NCI-H226 (cell line): ENCODE data around the gene NPTX2.

ENCODE experiments used
- DNase-seq: peaks from one replicate; pipeline ENCODE4 v3.0.0-alpha.2; 2015

Gene NPTX2

GRCh38 chr7:98655611-98656010, 38.5 kb downstream of the NPTX2 start:
- no peak for DNase-seq

GRCh38 chr7:98656899-98657298, 39.8 kb downstream of the NPTX2 start:
- DNase-seq, result no peak

GRCh38 chr7:98657736-98658135, 40.7 kb downstream of the NPTX2 start:
- DNase-seq, result no peak

GRCh38 chr7:98659756-98660155, 42.7 kb downstream of the NPTX2 start:
- no peak for DNase-seq

- no peak for DNase-seq
Measured at GRCh38 chr7:98661607-98662006, 44.5 kb downstream of the NPTX2 start.

- DNase-seq, result no peak
Measured at GRCh38 chr7:98662289-98662688, 45.2 kb downstream of the NPTX2 start.

GRCh38 chr7:98664882-98665281, 47.8 kb downstream of the NPTX2 start:
- DNase-seq, result no peak

GRCh38 chr7:98668255-98668654, 51.2 kb downstream of the NPTX2 start:
- DNase-seq, result no peak

GRCh38 chr7:98669329-98670000, 52.4 kb downstream of the NPTX2 start:
- no peak for DNase-seq

GRCh38 chr7:98670186-98670585, 53.1 kb downstream of the NPTX2 start:
- no peak for DNase-seq

GRCh38 chr7:98671733-98672331, 54.7 kb downstream of the NPTX2 start:
- DNase-seq, result no peak

- no peak for DNase-seq
Measured at GRCh38 chr7:98674461-98674860, 57.4 kb downstream of the NPTX2 start.

GRCh38 chr7:98674881-98675280, 57.8 kb downstream of the NPTX2 start:
- DNase-seq, result no peak

- no peak for DNase-seq
Measured at GRCh38 chr7:98678215-98678614, 61.1 kb downstream of the NPTX2 start.
